Esophagus squamous epithelium (tissue), 4 donors: ENCODE measurements around the gene GET4.

ENCODE experiments used
- POLR2A ChIP-seq, 4 donors: fragments of 450-650 bp; IDR thresholded peaks; one replicate each; pipeline ENCODE4 v1.6.1; 2017; ENCODE audit warnings: antibody characterized with exemption in 4 of 4, mild to moderate bottlenecking in 4 of 4, moderate library complexity in 3 of 4
- TF ChIP-seq, protein P1 (sequence below), 6 experiments: fragments of 450-650 bp in 4 of 6; fragments of 200-600 bp in 2 of 6; sonication (generic) in 2 of 6; IDR thresholded peaks; one replicate each; pipeline ENCODE4 v1.5.1; 2016 to 2019; ENCODE audit warnings: antibody characterized with exemption in 6 of 6, mild to moderate bottlenecking in 4 of 6, moderate library complexity in 4 of 6

GRCh38 chr7:875476-876076 lies 778 bp upstream of the GET4 start:
- TF ChIP-seq, protein P1, sequence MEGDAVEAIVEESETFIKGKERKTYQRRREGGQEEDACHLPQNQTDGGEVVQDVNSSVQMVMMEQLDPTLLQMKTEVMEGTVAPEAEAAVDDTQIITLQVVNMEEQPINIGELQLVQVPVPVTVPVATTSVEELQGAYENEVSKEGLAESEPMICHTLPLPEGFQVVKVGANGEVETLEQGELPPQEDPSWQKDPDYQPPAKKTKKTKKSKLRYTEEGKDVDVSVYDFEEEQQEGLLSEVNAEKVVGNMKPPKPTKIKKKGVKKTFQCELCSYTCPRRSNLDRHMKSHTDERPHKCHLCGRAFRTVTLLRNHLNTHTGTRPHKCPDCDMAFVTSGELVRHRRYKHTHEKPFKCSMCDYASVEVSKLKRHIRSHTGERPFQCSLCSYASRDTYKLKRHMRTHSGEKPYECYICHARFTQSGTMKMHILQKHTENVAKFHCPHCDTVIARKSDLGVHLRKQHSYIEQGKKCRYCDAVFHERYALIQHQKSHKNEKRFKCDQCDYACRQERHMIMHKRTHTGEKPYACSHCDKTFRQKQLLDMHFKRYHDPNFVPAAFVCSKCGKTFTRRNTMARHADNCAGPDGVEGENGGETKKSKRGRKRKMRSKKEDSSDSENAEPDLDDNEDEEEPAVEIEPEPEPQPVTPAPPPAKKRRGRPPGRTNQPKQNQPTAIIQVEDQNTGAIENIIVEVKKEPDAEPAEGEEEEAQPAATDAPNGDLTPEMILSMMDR (IDR thresholded peaks at IDR 0.05): no peak
- TF ChIP-seq POLR2A (IDR thresholded peaks at IDR 0.05): no peak
